HepG2 (cell line): ENCODE measurements around the gene PLIN4. TPM values are rescaled to one million over a fixed set of nuclear protein-coding genes. Genes with fewer than 3 reads are reported as not detected.

Source experiments
- FIP1L1 ChIP-seq: fragments of 200-400 bp; formaldehyde crosslinking; IDR thresholded peaks from 2 replicates; pipeline ENCODE4 v1.6.1; 2018; ENCODE audit warnings: low read depth, mild to moderate bottlenecking, low read length, moderate library complexity, borderline replicate concordance; ENCODE audit not compliant: insufficient read depth
- HIVEP1 ChIP-seq: sonication (generic); formaldehyde crosslinking; IDR thresholded peaks from 2 replicates; pipeline ENCODE4 v1.4.0; 2020; ENCODE audit warnings: mild to moderate bottlenecking, missing genetic modification reagents
- HNRNPK ChIP-seq: fragments of 200-400 bp; formaldehyde crosslinking; IDR thresholded peaks from 2 replicates; pipeline ENCODE4 v1.6.1; 2018; ENCODE audit warnings: low read length, low read depth, moderate library complexity, mild to moderate bottlenecking; ENCODE audit not compliant: poor library complexity, severe bottlenecking
- MIER2 ChIP-seq: IDR thresholded peaks from 2 replicates; pipeline ENCODE4 v1.6.1; 2016; ENCODE audit warnings: missing biosample characterization, missing genetic modification reagents
- NCOR1 ChIP-seq: fragments of 200-600 bp; sonication (generic); IDR thresholded peaks from 2 replicates; pipeline ENCODE4 v1.7.0; 2017; ENCODE audit warnings: antibody characterized with exemption, low read length, borderline replicate concordance
- PLRG1 ChIP-seq: fragments of 450-650 bp; conservative IDR thresholded peaks from 2 replicates; pipeline ENCODE4 v1.6.1; 2016
- SMAD9 ChIP-seq: sonication (generic); formaldehyde crosslinking; IDR thresholded peaks from 2 replicates; pipeline ENCODE4 v1.5.1; 2020; ENCODE audit warnings: mild to moderate bottlenecking, missing genetic modification reagents
- TCF7 ChIP-seq: sonication (generic); IDR thresholded peaks from 2 replicates; pipeline ENCODE4 v1.6.1; 2016; ENCODE audit warnings: antibody characterized with exemption, low read depth
- TFE3 ChIP-seq: IDR thresholded peaks from 2 replicates; pipeline ENCODE4 v1.6.1; 2016
- ZFP62 ChIP-seq: sonication (generic); formaldehyde crosslinking; IDR thresholded peaks from 2 replicates; pipeline ENCODE4 v1.4.0; 2020; ENCODE audit warnings: missing genetic modification reagents
- ZFY ChIP-seq: sonication (generic); formaldehyde crosslinking; IDR thresholded peaks from 2 replicates; pipeline ENCODE4 v1.4.0; 2020; ENCODE audit warnings: missing genetic modification reagents
- ZMYM2 ChIP-seq: sonication (generic); formaldehyde crosslinking; IDR thresholded peaks from 2 replicates; pipeline ENCODE4 v1.8.0; 2022; ENCODE audit warnings: mild to moderate bottlenecking, missing genetic modification reagents
- ZMYM3 ChIP-seq: sonication (generic); formaldehyde crosslinking; IDR thresholded peaks from 2 replicates; pipeline ENCODE4 v1.5.1; 2020; ENCODE audit warnings: mild to moderate bottlenecking, missing genetic modification reagents
- ZNF205 ChIP-seq: IDR thresholded peaks from 2 replicates; pipeline ENCODE4 v1.6.1; 2018; ENCODE audit warnings: missing biosample characterization, missing genetic modification reagents
- ZNF234 ChIP-seq: sonication (generic); formaldehyde crosslinking; conservative IDR thresholded peaks from 2 replicates; pipeline ENCODE4 v1.5.1; 2020; ENCODE audit warnings: mild to moderate bottlenecking, missing genetic modification reagents
- ZNF331 ChIP-seq: sonication (generic); formaldehyde crosslinking; IDR thresholded peaks from 2 replicates; pipeline ENCODE4 v1.4.0; 2020; ENCODE audit warnings: missing genetic modification reagents
- ZNF337 ChIP-seq: sonication (generic); formaldehyde crosslinking; IDR thresholded peaks from 2 replicates; pipeline ENCODE4 v1.5.1; 2020; ENCODE audit warnings: missing genetic modification reagents, low read depth, mild to moderate bottlenecking, borderline replicate concordance
- ZNF547 ChIP-seq: sonication (generic); formaldehyde crosslinking; IDR thresholded peaks from 2 replicates; pipeline ENCODE4 v1.5.1; 2020; ENCODE audit warnings: mild to moderate bottlenecking, missing genetic modification reagents
- polyA plus RNA-seq, 8 experiments: library from polyadenylated mRNA; depleted of rRNA in 3 of 8; stranded (reverse) in 7 of 8; unstranded in 1 of 8; fragments of >200 nt; fragmentation: Illumina TruSeq in 4 of 8; extraction: Trizol in 4 of 8; gene quantifications; 2 replicates each; pipeline versions ENCODE4 v1.2.1 to v1.2.3, GENCODE V29; 2011 to 2016; ENCODE audit warnings: low read depth in 4 of 8, missing spikeins in 1 of 8, mixed read lengths in 1 of 8; ENCODE audit not compliant: insufficient read depth in 1 of 8
- total RNA-seq, 5 experiments: library from RNA; depleted of rRNA; stranded (reverse); fragments of >200 nt; fragmentation: Illumina TruSeq; extraction: Trizol; gene quantifications; 2 replicates each; pipeline ENCODE4 v1.2.3, GENCODE V29; 2016; ENCODE audit warnings: low read depth in 1 of 5
- TF ChIP-seq, protein P1 (sequence below): IDR thresholded peaks from 2 replicates; pipeline ENCODE4 v1.6.1; 2016; ENCODE audit warnings: missing biosample characterization, missing genetic modification reagents, low read depth
- TF ChIP-seq, protein P2 (sequence below): sonication (generic); formaldehyde crosslinking; IDR thresholded peaks from 2 replicates; pipeline ENCODE4 v1.4.0; 2020; ENCODE audit warnings: missing genetic modification reagents, borderline replicate concordance

PLIN4 gene
- total and polyA plus RNA-seq, 2 of the 13 experiments (the other 11 are each of a cell fraction or from before 2014, with no cell fraction given): 1.1 to 1.3 TPM

GRCh38 chr19:4523306-4524110 lies 5.2 kb upstream of the PLIN4 start (continued):
- TF ChIP-seq ZFY (CRISPR knock-in tag): peak; percentile 29; the same call in 1 of the 2 replicates
- no peak for TF ChIP-seq TCF7
- TF ChIP-seq, protein P1, sequence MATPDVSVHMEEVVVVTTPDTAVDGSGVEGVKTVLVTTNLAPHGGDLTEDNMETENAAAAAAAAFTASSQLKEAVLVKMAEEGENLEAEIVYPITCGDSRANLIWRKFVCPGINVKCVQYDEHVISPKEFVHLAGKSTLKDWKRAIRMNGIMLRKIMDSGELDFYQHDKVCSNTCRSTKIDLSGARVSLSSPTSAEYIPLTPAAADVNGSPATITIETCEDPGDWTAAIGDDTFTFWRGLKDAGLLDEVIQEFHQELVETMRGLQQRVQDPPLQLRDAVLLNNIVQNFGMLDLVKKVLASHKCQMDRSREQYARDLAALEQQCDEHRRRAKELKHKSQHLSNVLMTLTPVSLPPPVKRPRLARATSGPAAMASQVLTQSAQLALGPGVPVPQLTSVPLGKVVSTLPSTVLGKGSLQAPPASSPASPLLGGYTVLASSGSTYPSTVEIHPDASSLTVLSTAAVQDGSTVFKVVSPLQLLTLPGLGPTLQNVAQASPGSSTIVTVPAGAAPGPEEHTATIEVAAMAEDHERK (CRISPR knock-in tag): no peak
- no peak for TF ChIP-seq ZNF337 (CRISPR knock-in tag)
- TF ChIP-seq, protein P2, sequence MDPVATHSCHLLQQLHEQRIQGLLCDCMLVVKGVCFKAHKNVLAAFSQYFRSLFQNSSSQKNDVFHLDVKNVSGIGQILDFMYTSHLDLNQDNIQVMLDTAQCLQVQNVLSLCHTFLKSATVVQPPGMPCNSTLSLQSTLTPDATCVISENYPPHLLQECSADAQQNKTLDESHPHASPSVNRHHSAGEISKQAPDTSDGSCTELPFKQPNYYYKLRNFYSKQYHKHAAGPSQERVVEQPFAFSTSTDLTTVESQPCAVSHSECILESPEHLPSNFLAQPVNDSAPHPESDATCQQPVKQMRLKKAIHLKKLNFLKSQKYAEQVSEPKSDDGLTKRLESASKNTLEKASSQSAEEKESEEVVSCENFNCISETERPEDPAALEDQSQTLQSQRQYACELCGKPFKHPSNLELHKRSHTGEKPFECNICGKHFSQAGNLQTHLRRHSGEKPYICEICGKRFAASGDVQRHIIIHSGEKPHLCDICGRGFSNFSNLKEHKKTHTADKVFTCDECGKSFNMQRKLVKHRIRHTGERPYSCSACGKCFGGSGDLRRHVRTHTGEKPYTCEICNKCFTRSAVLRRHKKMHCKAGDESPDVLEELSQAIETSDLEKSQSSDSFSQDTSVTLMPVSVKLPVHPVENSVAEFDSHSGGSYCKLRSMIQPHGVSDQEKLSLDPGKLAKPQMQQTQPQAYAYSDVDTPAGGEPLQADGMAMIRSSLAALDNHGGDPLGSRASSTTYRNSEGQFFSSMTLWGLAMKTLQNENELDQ: no peak
- TF ChIP-seq ZMYM2: peak; percentile 71
- no peak for TF ChIP-seq PLRG1
- no peak for TF ChIP-seq ZFP62 (CRISPR knock-in tag)
- TF ChIP-seq ZNF234 (CRISPR knock-in tag): no peak
- TF ChIP-seq HIVEP1 (CRISPR knock-in tag): no peak
- peak; percentile 70 for TF ChIP-seq ZNF331 (CRISPR knock-in tag)
- peak; percentile 48 for TF ChIP-seq NCOR1
- TF ChIP-seq FIP1L1: no peak
- no peak for TF ChIP-seq ZNF547
- TF ChIP-seq ZMYM3 (CRISPR knock-in tag): peak; percentile 86
- TF ChIP-seq ZNF205 (CRISPR knock-in tag): peak; percentile 96
- TF ChIP-seq HNRNPK: peak; percentile 82
- no peak for TF ChIP-seq MIER2 (CRISPR knock-in tag)
- TF ChIP-seq TFE3: 0 out of 2 replicates have a peak, but pooled peaks have one; percentile 25
- TF ChIP-seq SMAD9 (CRISPR knock-in tag): no peak
